Astrocyte of the cerebellum (primary cell): ENCODE data around the gene GFY.

Experiments used
- DNase-seq: peaks from one replicate; pipeline ENCODE4 v3.0.0-alpha.2; 2011; ENCODE audit warnings: low read depth
- H3K4me3 ChIP-seq: 2 replicates; pipeline ENCODE4 v1.5.1; 2011; ENCODE audit warnings: mild to moderate bottlenecking, low read depth, low read length, moderate library complexity
- in situ Hi-C: cut with HindIII; loops from 2 replicates; pipeline ENCODE4 v1.10.0; 2017; ENCODE audit warnings: low sequenced_read_pairs
- TF ChIP-seq, protein P1 (sequence below): IDR thresholded peaks from 2 replicates; pipeline ENCODE4 v1.5.1; 2012; ENCODE audit warnings: low read length, low read depth, moderate library complexity, mild to moderate bottlenecking; ENCODE audit errors: missing control alignments

Gene GFY

DNA sequence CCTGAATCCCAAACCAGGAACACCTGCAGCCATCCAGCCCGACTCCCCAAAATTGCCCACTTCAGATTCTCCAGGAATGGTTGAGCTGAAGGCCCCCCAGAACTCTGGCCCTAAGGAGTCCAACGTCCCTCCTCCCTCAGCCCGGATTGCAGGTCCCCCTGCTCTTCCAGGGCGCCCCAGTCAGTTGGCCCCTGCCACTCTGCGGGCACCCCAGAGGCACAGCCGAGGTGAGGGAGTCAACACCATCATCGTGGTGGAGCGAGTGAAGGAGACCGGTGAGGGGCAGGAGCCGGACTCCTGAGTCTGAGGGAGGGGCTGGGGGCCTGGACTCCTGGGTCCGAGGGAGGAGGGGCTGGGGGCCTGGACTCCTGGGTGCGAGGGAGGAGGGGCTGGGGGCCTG is 2.2 kb downstream of the GFY start:
- no peak for DNase-seq
- TF ChIP-seq, protein P1, sequence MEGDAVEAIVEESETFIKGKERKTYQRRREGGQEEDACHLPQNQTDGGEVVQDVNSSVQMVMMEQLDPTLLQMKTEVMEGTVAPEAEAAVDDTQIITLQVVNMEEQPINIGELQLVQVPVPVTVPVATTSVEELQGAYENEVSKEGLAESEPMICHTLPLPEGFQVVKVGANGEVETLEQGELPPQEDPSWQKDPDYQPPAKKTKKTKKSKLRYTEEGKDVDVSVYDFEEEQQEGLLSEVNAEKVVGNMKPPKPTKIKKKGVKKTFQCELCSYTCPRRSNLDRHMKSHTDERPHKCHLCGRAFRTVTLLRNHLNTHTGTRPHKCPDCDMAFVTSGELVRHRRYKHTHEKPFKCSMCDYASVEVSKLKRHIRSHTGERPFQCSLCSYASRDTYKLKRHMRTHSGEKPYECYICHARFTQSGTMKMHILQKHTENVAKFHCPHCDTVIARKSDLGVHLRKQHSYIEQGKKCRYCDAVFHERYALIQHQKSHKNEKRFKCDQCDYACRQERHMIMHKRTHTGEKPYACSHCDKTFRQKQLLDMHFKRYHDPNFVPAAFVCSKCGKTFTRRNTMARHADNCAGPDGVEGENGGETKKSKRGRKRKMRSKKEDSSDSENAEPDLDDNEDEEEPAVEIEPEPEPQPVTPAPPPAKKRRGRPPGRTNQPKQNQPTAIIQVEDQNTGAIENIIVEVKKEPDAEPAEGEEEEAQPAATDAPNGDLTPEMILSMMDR = no peak
- no peak overlapping the region for H3K4me3 ChIP-seq
- in situ Hi-C loops = loop anchor here (5.0 kb wide), 1 partner anchor 45 kb away; no protein-coding TSS in a partner anchor

DNA sequence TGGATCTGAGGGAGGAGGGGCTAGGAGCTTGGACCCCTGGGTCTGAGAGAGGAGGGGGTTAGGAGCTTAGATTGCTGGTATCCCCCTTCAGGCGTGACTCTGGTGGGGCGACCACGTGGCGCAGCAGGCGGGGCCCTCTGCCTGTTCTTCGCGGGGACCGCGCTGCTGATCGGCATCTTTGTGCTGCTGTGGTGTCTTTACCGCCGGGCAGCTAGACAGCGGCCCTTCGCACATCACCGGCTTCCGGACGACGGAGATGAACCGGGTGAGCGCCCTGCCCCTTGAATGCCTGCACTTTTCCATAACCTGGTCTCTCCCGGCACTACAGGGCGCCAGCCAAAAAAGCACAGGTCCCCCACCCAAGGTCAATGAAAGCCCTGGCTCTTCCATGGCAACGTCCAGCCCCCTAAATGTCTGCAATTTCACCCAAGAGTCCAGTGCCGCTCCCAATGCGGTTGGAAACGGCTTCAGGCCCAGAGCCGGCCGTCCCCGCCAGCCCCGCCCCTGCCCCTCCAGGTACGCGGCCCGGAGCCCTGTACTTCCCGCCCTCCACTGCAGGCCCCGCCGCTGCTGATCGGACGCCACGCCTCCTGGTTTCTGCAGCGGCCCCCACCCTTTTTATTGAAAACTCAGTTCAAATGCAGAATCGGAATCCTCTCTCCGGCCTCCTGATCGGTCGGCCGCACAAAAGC is 2.8 kb downstream of the GFY start:
- in situ Hi-C loops = loop anchor here (5.0 kb wide), 1 partner anchor 46 kb away; no protein-coding TSS in a partner anchor
- DNase-seq = no peak
- no peak overlapping the region for H3K4me3 ChIP-seq
- TF ChIP-seq, protein P1 = no peak

DNA sequence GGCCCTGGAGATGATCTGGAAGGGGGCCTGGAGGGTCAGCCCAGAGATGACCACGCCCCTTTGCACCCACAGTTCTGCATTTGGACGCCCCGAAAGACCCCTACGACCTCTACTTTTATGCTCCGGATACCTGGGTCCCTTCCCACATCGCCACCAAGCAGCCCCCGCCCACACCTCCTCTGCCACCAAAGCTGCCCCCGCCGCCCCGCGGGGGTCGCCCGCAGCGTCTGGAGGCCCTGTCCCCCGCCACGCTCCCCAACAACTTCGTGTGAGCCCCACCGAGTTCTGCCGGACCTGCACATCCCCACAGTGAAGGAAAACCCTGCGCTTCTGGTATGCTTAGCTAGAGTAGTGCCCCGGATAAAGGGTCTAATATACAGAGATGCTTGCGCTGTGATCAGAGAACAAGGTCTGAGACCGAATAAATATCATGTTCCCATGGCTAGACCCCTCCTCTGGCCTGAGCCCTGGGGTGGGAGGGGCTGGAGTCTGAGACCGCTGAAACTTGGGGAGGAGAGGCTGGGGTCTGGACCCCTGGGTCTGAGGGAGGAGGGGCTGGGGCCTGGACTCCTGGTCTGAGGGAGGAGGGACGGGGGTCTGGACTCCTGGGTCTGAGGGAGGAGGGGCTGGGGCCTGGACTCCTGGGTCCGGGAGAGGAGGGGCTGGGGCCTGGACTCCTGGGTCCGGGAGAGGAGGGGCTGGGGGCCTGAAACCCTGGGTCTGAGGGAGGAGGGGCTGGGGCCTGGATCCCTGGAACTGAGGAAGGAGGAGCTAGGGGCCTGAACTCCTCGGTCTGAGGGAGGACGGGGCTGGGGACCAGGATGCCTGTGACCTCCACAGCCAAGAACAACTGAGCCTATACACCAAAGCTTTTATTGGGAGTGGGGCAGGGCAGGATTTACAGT is 3.6 kb downstream of the GFY start:
- DNase-seq = no peak
- in situ Hi-C loops = loop anchor here (5.0 kb wide), 1 partner anchor 46 kb away; no protein-coding TSS in a partner anchor
- TF ChIP-seq, protein P1 = no peak
- no peak overlapping the region for H3K4me3 ChIP-seq

DNA sequence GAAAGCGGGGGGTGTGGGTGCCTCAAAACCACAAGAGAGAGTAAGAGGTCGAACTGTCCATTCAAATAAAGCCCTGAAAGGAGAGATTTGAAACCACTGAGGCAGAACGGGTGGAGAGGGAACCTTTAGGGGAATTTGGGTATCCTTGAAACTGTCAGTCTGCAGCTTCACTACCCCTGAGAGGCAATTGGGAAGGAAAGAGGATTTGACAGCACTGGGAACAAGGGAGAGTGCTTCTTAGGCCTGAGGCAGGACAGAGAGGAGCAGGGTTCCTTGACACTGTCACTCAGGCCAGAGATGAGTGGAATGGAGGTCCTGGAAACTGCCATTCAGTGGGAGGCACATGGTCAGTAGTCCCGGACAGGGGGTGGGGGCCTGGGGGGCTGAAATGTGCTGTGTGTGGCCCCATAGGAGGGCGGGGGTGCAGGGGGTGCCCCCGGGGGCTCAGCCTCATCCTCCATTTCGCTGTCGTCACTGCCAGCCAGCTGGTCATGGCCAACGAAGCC is 5.0 kb downstream of the GFY start:
- no peak for DNase-seq
- H3K4me3 ChIP-seq = no peak overlapping the region
- TF ChIP-seq, protein P1 = no peak
- in situ Hi-C loops = no loop called here

DNA sequence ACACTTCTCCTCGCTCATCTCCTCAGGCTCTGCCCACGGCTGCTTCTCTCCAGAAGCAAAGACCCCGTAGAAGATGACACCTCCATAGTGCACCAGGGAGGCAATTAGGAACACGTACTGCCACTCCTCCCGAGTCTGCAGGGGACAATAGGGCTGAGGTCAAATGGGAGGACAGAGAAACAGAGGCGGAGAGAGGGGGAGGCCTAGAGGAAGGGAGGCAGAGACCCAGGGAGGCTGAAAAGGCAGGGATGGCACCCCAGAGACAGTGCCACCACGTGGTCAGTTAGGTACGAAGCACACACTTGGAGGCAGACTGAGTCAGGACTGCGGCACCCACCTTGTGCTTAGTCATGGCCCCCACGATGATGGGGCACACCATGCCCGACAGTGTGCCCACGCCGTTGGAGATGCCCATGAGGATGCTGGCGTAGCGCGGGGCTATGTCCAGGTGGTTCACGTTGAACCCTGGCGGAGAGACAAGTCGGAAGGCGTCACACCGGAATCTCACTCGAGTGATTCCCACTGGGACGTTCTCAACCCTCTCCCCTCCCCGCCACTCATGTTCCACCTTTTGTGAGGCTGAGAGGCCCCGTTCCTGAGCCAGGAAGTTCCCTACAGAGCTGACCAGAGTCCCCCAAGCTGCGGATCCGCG is 5.6 kb downstream of the GFY start:
- TF ChIP-seq, protein P1 = no peak
- no peak overlapping the region for H3K4me3 ChIP-seq
- in situ Hi-C loops = no loop called here
- DNase-seq = no peak

DNA sequence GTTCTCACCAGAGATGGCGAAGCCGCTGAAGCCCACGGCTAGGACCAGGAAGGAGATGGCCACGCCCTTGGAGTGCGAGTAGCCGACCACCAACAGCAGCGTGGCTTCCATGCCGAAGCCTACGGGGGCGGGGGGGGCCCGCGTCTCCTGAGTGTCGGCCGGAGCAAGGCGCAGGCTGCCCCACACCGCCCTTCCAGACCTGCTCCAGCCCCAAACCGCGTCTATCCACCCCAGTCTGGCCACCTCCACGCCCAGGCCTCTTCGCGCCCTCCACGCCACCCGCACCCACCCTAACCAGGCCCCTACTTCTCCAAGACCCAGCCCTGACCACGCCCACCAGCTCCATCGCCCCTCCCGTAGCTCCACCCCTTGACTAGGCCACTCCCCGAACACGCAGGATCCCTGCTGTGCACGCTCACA is 6.2 kb downstream of the GFY start:
- TF ChIP-seq, protein P1 = no peak
- H3K4me3 ChIP-seq = no peak overlapping the region
- in situ Hi-C loops = no loop called here
- no peak for DNase-seq
